GM23248 (cell line): ENCODE measurements around the gene ESYT2.

Source experiments
- EZH2 ChIP-seq: fragments of 200-600 bp; sonication (generic); IDR thresholded peaks from 2 replicates; pipeline ENCODE4 v1.6.1; 2018; ENCODE audit warnings: antibody characterized with exemption, mild to moderate bottlenecking; ENCODE audit not compliant: insufficient read depth, poor library complexity, severe bottlenecking
- EZH2phosphoT487 ChIP-seq: fragments of 200-600 bp; sonication (generic); IDR thresholded peaks from 2 replicates; pipeline ENCODE4 v1.6.1; 2018; ENCODE audit warnings: antibody characterized with exemption, moderate library complexity, mild to moderate bottlenecking, low read depth; ENCODE audit not compliant: insufficient read depth

GRCh38 chr7:158868764-158869410, 39.6 kb upstream of the ESYT2 start:
- TF ChIP-seq EZH2 (no peak), EZH2phosphoT487 (no peak)
